ENCODE results near the gene TMEM190.

The TMEM190 gene

GRCh38 chr19:55354698-55355212 lies 21.9 kb upstream of the TMEM190 start, which contains the start of gene COX6B2:
TSS of gene COX6B2 (minus strand) at chr19:55354719. CDS start at chr19:55354521, 198 bp downstream.
- DNase-seq = no peak
- Mint-ChIP-seq H3K4me3 (peak within 1 kb of the TSS; percentile 81), H3K27ac (no peak within 1 kb of the TSS), H3K9me3 (no peaks in the 10 kb centered on the region), H3K4me1 (peaks cover 39% of the 10 kb centered on the region), H3K36me3 (ENCODE audit: low read depth) (no peaks in the 10 kb centered on the region), H3K27me3 (ENCODE audit: low read depth, poor library complexity) (peaks cover 79% of the 10 kb centered on the region)
- TF ChIP-seq CTCF (IDR thresholded peaks at IDR 0.05) = no peak

- H3K27me3 Mint-ChIP-seq (ENCODE audit: low read depth, poor library complexity) = peaks cover 79% of the 10 kb centered on the region
- peaks cover 37% of the 10 kb centered on the region for H3K4me1 Mint-ChIP-seq
- no peaks in the 10 kb centered on the region for H3K9me3 Mint-ChIP-seq
- no peak overlapping the region for H3K4me3 Mint-ChIP-seq
- no peak for TF ChIP-seq CTCF (IDR thresholded peaks at IDR 0.05)
- H3K36me3 Mint-ChIP-seq (ENCODE audit: low read depth) = no peaks in the 10 kb centered on the region
- H3K27ac Mint-ChIP-seq = no peak overlapping the region
- no peak for DNase-seq
Measured at GRCh38 chr19:55355213-55355821, 21.3 kb upstream of the TMEM190 start.

- Mint-ChIP-seq H3K4me3 (no peak overlapping the region), H3K9me3 (no peaks in the 10 kb centered on the region), H3K36me3 (ENCODE audit: low read depth) (no peaks in the 10 kb centered on the region), H3K4me1 (peaks cover 17% of the 10 kb centered on the region), H3K27ac (no peak overlapping the region), H3K27me3 (ENCODE audit: low read depth, poor library complexity) (peaks cover 48% of the 10 kb centered on the region)
- no peak for DNase-seq
- no peak for TF ChIP-seq CTCF (IDR thresholded peaks at IDR 0.05)
Measured at GRCh38 chr19:55358493-55358892, 18.1 kb upstream of the TMEM190 start.

- Mint-ChIP-seq H3K4me1 (peaks cover 23% of the 10 kb centered on the region), H3K36me3 (ENCODE audit: low read depth) (no peaks in the 10 kb centered on the region), H3K27me3 (ENCODE audit: low read depth, poor library complexity) (peaks cover 41% of the 10 kb centered on the region), H3K4me3 (no peak overlapping the region), H3K9me3 (no peaks in the 10 kb centered on the region), H3K27ac (no peak overlapping the region)
- no peak for TF ChIP-seq CTCF (IDR thresholded peaks at IDR 0.05)
- no peak for DNase-seq
Measured at GRCh38 chr19:55358943-55359908, 17.4 kb upstream of the TMEM190 start.

GRCh38 chr19:55360902-55361301 lies 15.7 kb upstream of the TMEM190 start:
- H3K4me3 Mint-ChIP-seq = no peak overlapping the region
- H3K4me1 Mint-ChIP-seq = peaks cover 28% of the 10 kb centered on the region
- H3K36me3 Mint-ChIP-seq (ENCODE audit: low read depth) = no peaks in the 10 kb centered on the region
- no peak overlapping the region for H3K27ac Mint-ChIP-seq
- no peak for TF ChIP-seq CTCF (IDR thresholded peaks at IDR 0.05)
- H3K9me3 Mint-ChIP-seq = no peaks in the 10 kb centered on the region
- H3K27me3 Mint-ChIP-seq (ENCODE audit: low read depth, poor library complexity) = peaks cover 29% of the 10 kb centered on the region
- no peak for DNase-seq

Measured in nephron progenitor cell (in vitro differentiated cells).